Osteoblast (primary cell): ENCODE data around the gene HDAC4. TPM values are rescaled to one million over a fixed set of nuclear protein-coding genes. Genes with fewer than 3 reads are reported as not detected.
A peak's percentile ranks its signal among the peaks of the same experiment; 100 is the strongest.

Experiments
- DNase-seq: peaks from one replicate; pipeline ENCODE4 v3.0.0; 2011; ENCODE audit warnings: low spot score, mixed read lengths; ENCODE audit not compliant: insufficient read length; ENCODE audit errors: missing footprints
- H2AFZ ChIP-seq: 2 replicates; pipeline ENCODE4 v1.6.0; 2011; ENCODE audit warnings: mild to moderate bottlenecking, low read length
- H3K27ac ChIP-seq: 2 replicates; pipeline ENCODE4 v1.5.1; 2011; ENCODE audit warnings: mild to moderate bottlenecking, low read depth, low read length, moderate library complexity
- H3K27me3 ChIP-seq: 2 replicates; pipeline ENCODE4 v1.6.0; 2012; ENCODE audit warnings: mild to moderate bottlenecking, control low read depth, inconsistent platforms, low read length, moderate library complexity; ENCODE audit not compliant: insufficient read depth
- H3K36me3 ChIP-seq: 2 replicates; pipeline ENCODE4 v1.5.1; 2011; ENCODE audit warnings: mild to moderate bottlenecking, low read length, control low read depth, moderate library complexity; ENCODE audit not compliant: insufficient read depth
- H3K4me1 ChIP-seq: 2 replicates; pipeline ENCODE4 v1.5.1; 2011; ENCODE audit warnings: mild to moderate bottlenecking, low read length, control low read depth, moderate library complexity; ENCODE audit not compliant: insufficient read depth
- H3K4me2 ChIP-seq: 2 replicates; pipeline ENCODE4 v1.6.0; 2011; ENCODE audit warnings: mild to moderate bottlenecking, low read length; ENCODE audit not compliant: insufficient read depth
- H3K4me3 ChIP-seq: fragments of 200-600 bp; sonication (generic); 3 replicates; pipeline ENCODE4 v1.5.1; 2012; ENCODE audit warnings: mild to moderate bottlenecking, low read length, inconsistent platforms; ENCODE audit not compliant: insufficient read depth
- H3K79me2 ChIP-seq: 2 replicates; pipeline ENCODE4 v1.6.0; 2012; ENCODE audit warnings: mild to moderate bottlenecking, low read length, control low read depth, inconsistent platforms; ENCODE audit not compliant: insufficient read depth
- H3K9me3 ChIP-seq: 2 replicates; pipeline ENCODE4 v1.5.1; 2011; ENCODE audit warnings: low read depth, low read length, control low read depth
- H4K20me1 ChIP-seq: 2 replicates; pipeline ENCODE4 v1.6.0; 2012; ENCODE audit warnings: mild to moderate bottlenecking, low read length, control low read depth; ENCODE audit not compliant: insufficient read depth
- CTCF ChIP-seq: IDR thresholded peaks from 2 replicates; pipeline ENCODE4 v1.5.1; 2011; ENCODE audit warnings: mild to moderate bottlenecking, low read depth, low read length, moderate library complexity; ENCODE audit errors: extremely low read depth
- total RNA-seq: library from RNA; depleted of rRNA; stranded (reverse); fragments of >200 nt; gene quantifications from 2 replicates; pipeline ENCODE4 v1.2.3, GENCODE V29; 2012

Gene HDAC4
- total RNA-seq, 1 donor, result 30.8 TPM

- Histone ChIP-seq H3K79me2 (no peaks in the 10 kb centered on the region), H3K36me3 (peaks cover 4% of the 10 kb centered on the region), H3K4me2 (no peak overlapping the region), H3K27me3 (no peaks in the 10 kb centered on the region), H3K9me3 (no peaks in the 10 kb centered on the region), H3K27ac (no peak overlapping the region), H4K20me1 (peaks cover 6% of the 10 kb centered on the region), H2AFZ (no peak overlapping the region), H3K4me1 (no peaks in the 10 kb centered on the region), H3K4me3 (no peak overlapping the region)
- DNase-seq, result peak; percentile 70
- TF ChIP-seq CTCF, result no peak
Measured at GRCh38 chr2:239190921-239191885, 209.6 kb downstream of the HDAC4 start.

GRCh38 chr2:239190361-239190760 lies 210.5 kb downstream of the HDAC4 start:
- no peak for TF ChIP-seq CTCF
- H3K4me1 ChIP-seq, result no peaks in the 10 kb centered on the region
- peaks cover 6% of the 10 kb centered on the region for H4K20me1 ChIP-seq
- DNase-seq, result peak; percentile 1
- H3K9me3 ChIP-seq, result no peaks in the 10 kb centered on the region
- H3K79me2 ChIP-seq, result no peaks in the 10 kb centered on the region
- no peak overlapping the region for H3K27ac ChIP-seq
- H3K4me2 ChIP-seq, result no peak overlapping the region
- peaks cover 4% of the 10 kb centered on the region for H3K36me3 ChIP-seq
- no peak overlapping the region for H2AFZ ChIP-seq
- H3K4me3 ChIP-seq, result no peak overlapping the region
- no peaks in the 10 kb centered on the region for H3K27me3 ChIP-seq

- Histone ChIP-seq H2AFZ (no peak overlapping the region), H3K4me3 (no peak overlapping the region), H3K27ac (no peak overlapping the region), H3K4me2 (no peak overlapping the region), H3K36me3 (peaks cover 4% of the 10 kb centered on the region), H3K4me1 (no peaks in the 10 kb centered on the region), H3K9me3 (no peaks in the 10 kb centered on the region), H4K20me1 (peaks cover 6% of the 10 kb centered on the region), H3K79me2 (no peaks in the 10 kb centered on the region), H3K27me3 (no peaks in the 10 kb centered on the region)
- no peak for TF ChIP-seq CTCF
- DNase-seq, result peak; percentile 44
Measured at GRCh38 chr2:239189711-239190131, 211.1 kb downstream of the HDAC4 start.

GRCh38 chr2:239188536-239188935 lies 212.3 kb downstream of the HDAC4 start:
- no peak overlapping the region for H3K4me2 ChIP-seq
- H3K9me3 ChIP-seq, result no peaks in the 10 kb centered on the region
- H3K27ac ChIP-seq, result no peak overlapping the region
- no peaks in the 10 kb centered on the region for H3K4me1 ChIP-seq
- peaks cover 2% of the 10 kb centered on the region for H4K20me1 ChIP-seq
- no peaks in the 10 kb centered on the region for H3K27me3 ChIP-seq
- peaks cover 4% of the 10 kb centered on the region for H3K36me3 ChIP-seq
- no peak for TF ChIP-seq CTCF
- DNase-seq, result peak; percentile 51
- H3K4me3 ChIP-seq, result no peak overlapping the region
- H3K79me2 ChIP-seq, result no peaks in the 10 kb centered on the region
- no peak overlapping the region for H2AFZ ChIP-seq
